IPS-20b (cell line): ENCODE measurements around the gene TTF2.
"Not testable (repeated sequence)": the region's sequence is repeated elsewhere in the genome, so short reads cannot be mapped to it uniquely, and the experiment has no call there.

Experiments
- H3K27ac ChIP-seq: one replicate; pipeline ENCODE4 v1.5.1; 2013; ENCODE audit warnings: low read length
- H3K27me3 ChIP-seq: 2 replicates; pipeline ENCODE4 v1.6.1; 2013; ENCODE audit warnings: mild to moderate bottlenecking, low read length, inconsistent platforms; ENCODE audit not compliant: insufficient read depth
- H3K36me3 ChIP-seq: 2 replicates; pipeline ENCODE4 v1.6.1; 2013; ENCODE audit warnings: low read depth, mild to moderate bottlenecking, inconsistent platforms, low read length, moderate library complexity; ENCODE audit not compliant: insufficient read depth
- H3K4me1 ChIP-seq: 2 replicates; pipeline ENCODE4 v1.6.1; 2013; ENCODE audit warnings: mild to moderate bottlenecking, control low read depth, inconsistent platforms, low read length, moderate library complexity; ENCODE audit not compliant: insufficient read depth
- H3K4me3 ChIP-seq: 2 replicates; pipeline ENCODE4 v1.5.1; 2013; ENCODE audit warnings: mild to moderate bottlenecking, low read length, inconsistent platforms
- H3K9ac ChIP-seq: 2 replicates; pipeline ENCODE4 v1.6.1; 2013; ENCODE audit warnings: low read depth, mild to moderate bottlenecking, inconsistent platforms, low read length, moderate library complexity
- H3K9me3 ChIP-seq: 2 replicates; pipeline ENCODE4 v1.6.1; 2013; ENCODE audit warnings: mild to moderate bottlenecking, low read depth, low read length, inconsistent platforms; ENCODE audit not compliant: insufficient read depth

TTF2 gene

GRCh38 chr1:117146575-117147340 lies 86.6 kb downstream of the TTF2 start:
- H3K4me1 ChIP-seq, result peaks cover 10% of the 10 kb centered on the region
- no peak overlapping the region for H3K9ac ChIP-seq
- peaks cover 3% of the 10 kb centered on the region; the same call in 1 of the 2 replicates for H3K9me3 ChIP-seq
- H3K4me3 ChIP-seq, result no peak overlapping the region
- no peak overlapping the region for H3K27ac ChIP-seq
- H3K36me3 ChIP-seq, result no peaks in the 10 kb centered on the region
- H3K27me3 ChIP-seq, result no peaks in the 10 kb centered on the region

GRCh38 chr1:117147341-117147831 lies 87.3 kb downstream of the TTF2 start:
- H3K9ac ChIP-seq, result no peak overlapping the region
- no peaks in the 10 kb centered on the region for H3K36me3 ChIP-seq
- H3K27ac ChIP-seq, result no peak overlapping the region
- H3K4me3 ChIP-seq, result no peak overlapping the region
- peaks cover 10% of the 10 kb centered on the region for H3K4me1 ChIP-seq
- H3K27me3 ChIP-seq, result no peaks in the 10 kb centered on the region
- H3K9me3 ChIP-seq, result peaks cover 3% of the 10 kb centered on the region; the same call in 1 of the 2 replicates

- H3K36me3 ChIP-seq, result no peaks in the 10 kb centered on the region
- H3K27ac ChIP-seq, result no peak overlapping the region
Measured at GRCh38 chr1:117147856-117148588, 87.9 kb downstream of the TTF2 start.

GRCh38 chr1:117150316-117150715 lies 90.2 kb downstream of the TTF2 start:
- no peak overlapping the region for H3K4me3 ChIP-seq
- no peaks in the 10 kb centered on the region for H3K36me3 ChIP-seq
- H3K27me3 ChIP-seq, result no peaks in the 10 kb centered on the region
- H3K27ac ChIP-seq, result no peak overlapping the region
- peaks cover 10% of the 10 kb centered on the region for H3K4me1 ChIP-seq
- H3K9ac ChIP-seq, result no peak overlapping the region
- H3K9me3 ChIP-seq, result peaks cover 3% of the 10 kb centered on the region; the same call in 1 of the 2 replicates

More at GRCh38 chr1:117147856-117148588, 87.9 kb downstream of the TTF2 start:
- Histone ChIP-seq H3K27me3 (no peaks in the 10 kb centered on the region), H3K4me1 (peaks cover 10% of the 10 kb centered on the region), H3K9ac (no peak overlapping the region), H3K4me3 (no peak overlapping the region), H3K9me3 (peaks cover 3% of the 10 kb centered on the region; the same call in 1 of the 2 replicates)

- H3K27me3 ChIP-seq, H3K4me3 ChIP-seq, H3K4me1 ChIP-seq, H3K27ac ChIP-seq, H3K36me3 ChIP-seq, H3K9me3 ChIP-seq, H3K9ac ChIP-seq: not testable (repeated sequence)
Measured at GRCh38 chr1:117151305-117151704, 91.2 kb downstream of the TTF2 start.
